OCI-LY7 (cell line): ENCODE data around the gene MYO1B. TPM values are rescaled to one million over a fixed set of nuclear protein-coding genes. Genes with fewer than 3 reads are reported as not detected.

Source experiments
- BruUV-seq: library from RNA; stranded (reverse); fragments of 400-500 nt; replicated peaks from 2 replicates; lab custom pipeline; 2021; lab: Mats Ljungman, UMichigan
- CTCF ChIA-PET: fragments of 300-600 bp; sonication (Branson Sonifier 250); formaldehyde crosslinking; loops from one replicate; lab custom pipeline; 2022; ENCODE audit warnings: antibody characterized with exemption; ENCODE audit not compliant: unreplicated experiment; lab: Charles Lee
- POLR2A ChIA-PET: fragments of 300-600 bp; sonication (Branson Sonifier 250); formaldehyde crosslinking; loops from one replicate; lab custom pipeline; 2022; ENCODE audit warnings: antibody characterized with exemption; lab: Charles Lee
- DNase-seq: peaks from one replicate; pipeline ENCODE4 v3.0.0-alpha.2; 2015; ENCODE audit warnings: low spot score
- H2AFZ ChIP-seq: fragments of 200-600 bp; sonication (generic), shearing (Covaris generic); 2 replicates; pipeline ENCODE4 v1.6.1; 2014; ENCODE audit warnings: mild to moderate bottlenecking, antibody characterized with exemption, low read length, moderate library complexity
- H3K27ac ChIP-seq: fragments of 200-600 bp; sonication (generic); 2 replicates; pipeline ENCODE4 v1.5.1; 2014; ENCODE audit warnings: mixed run types, low read depth, mild to moderate bottlenecking, moderate library complexity, low read length, inconsistent platforms; ENCODE audit not compliant: poor library complexity, severe bottlenecking
- H3K36me3 ChIP-seq: fragments of 200-600 bp; sonication (generic); 2 replicates; pipeline ENCODE4 v1.6.1; 2014; ENCODE audit warnings: mild to moderate bottlenecking, antibody characterized with exemption, low read length, moderate library complexity, mixed read lengths; ENCODE audit not compliant: insufficient read depth
- H3K4me1 ChIP-seq: fragments of 200-600 bp; sonication (generic); 2 replicates; pipeline ENCODE4 v1.5.1; 2014; ENCODE audit warnings: mild to moderate bottlenecking, low read length; ENCODE audit not compliant: insufficient read depth, poor library complexity, severe bottlenecking
- H3K4me2 ChIP-seq: fragments of 200-600 bp; sonication (generic); 2 replicates; pipeline ENCODE4 v1.6.1; 2014; ENCODE audit warnings: mild to moderate bottlenecking, low read length
- H3K4me3 ChIP-seq: fragments of 200-600 bp; sonication (generic); 2 replicates; pipeline ENCODE4 v1.5.1; 2014; ENCODE audit warnings: mild to moderate bottlenecking, low read depth, low read length; ENCODE audit not compliant: poor library complexity, severe bottlenecking
- H3K79me2 ChIP-seq: fragments of 200-600 bp; sonication (generic); 2 replicates; pipeline ENCODE4 v1.6.1; 2016; ENCODE audit warnings: low read depth, mild to moderate bottlenecking, low read length, moderate library complexity, mixed read lengths; ENCODE audit not compliant: insufficient read depth
- H3K9me2 ChIP-seq: fragments of 200-600 bp; sonication (generic); 2 replicates; pipeline ENCODE4 v1.6.1; 2016; ENCODE audit warnings: mild to moderate bottlenecking, low read length, mixed read lengths; ENCODE audit not compliant: insufficient read depth
- H3K9me3 ChIP-seq: fragments of 200-600 bp; sonication (generic); 2 replicates; pipeline ENCODE4 v1.6.1; 2014; ENCODE audit warnings: mild to moderate bottlenecking, mixed run types, low read length, mixed read lengths
- H4K20me1 ChIP-seq: fragments of 200-600 bp; sonication (generic); 2 replicates; pipeline ENCODE4 v1.6.1; 2014; ENCODE audit warnings: mild to moderate bottlenecking, antibody characterized with exemption, low read length, moderate library complexity, mixed read lengths; ENCODE audit not compliant: insufficient read depth
- CTCF ChIP-seq: fragments of 200-600 bp; sonication (generic); conservative IDR thresholded peaks from 2 replicates; pipeline ENCODE4 v1.5.1; 2014; ENCODE audit warnings: mild to moderate bottlenecking, antibody characterized with exemption, low read length, moderate library complexity, mixed read lengths
- EZH2phosphoT487 ChIP-seq: fragments of 200-600 bp; sonication (generic); IDR thresholded peaks from 2 replicates; pipeline ENCODE4 v1.6.1; 2018; ENCODE audit warnings: low read depth, borderline replicate concordance, mild to moderate bottlenecking, mixed run types, antibody characterized with exemption, low read length, moderate library complexity, mixed read lengths
- intact Hi-C: fragments of 100-400 bp; cut with micrococcal nuclease; formaldehyde crosslinking; loops from one replicate; pipeline ENCODE4 v1.10.0; 2022; ENCODE audit not compliant: unreplicated experiment
- total RNA-seq, 2 experiments: library from RNA; depleted of rRNA in 1 of 2; stranded (reverse); fragments of >200 nt in 1 of 2; shearing (Covaris generic) in 1 of 2; gene quantifications; 2 replicates each; pipeline ENCODE4 v1.2.3, GENCODE V29; 2014 to 2022

The MYO1B gene
- total RNA-seq, 2 experiments from 2014 or later: not detected

- POLR2A ChIA-PET: interaction anchor here (0.6 to 1.0 kb wide), 3 partner anchors 16 to 361 kb away, joined by 3 read pairs; no protein-coding TSS in a partner anchor
- Histone ChIP-seq H3K4me3 (no peak overlapping the region), H3K36me3 (no peaks in the 10 kb centered on the region), H3K27ac (no peak overlapping the region), H3K79me2 (no peaks in the 10 kb centered on the region), H3K4me2 (no peak overlapping the region), H3K9me2 (no peaks in the 10 kb centered on the region), H3K4me1 (no peaks in the 10 kb centered on the region), H4K20me1 (no peaks in the 10 kb centered on the region), H2AFZ (no peak overlapping the region), H3K9me3 (no peaks in the 10 kb centered on the region)
- TF ChIP-seq EZH2phosphoT487: no peak
- no peak for TF ChIP-seq CTCF
- CTCF ChIA-PET: no interaction called here
- DNase-seq: no peak
- no TSS peak for BruUV-seq
- intact Hi-C loops: no loop called here
These were observed 100.6 kb downstream of the MYO1B start for GRCh38 chr2:191345788-191346187.

GRCh38 chr2:191347154-191347553, 102.0 kb downstream of the MYO1B start:
- no peaks in the 10 kb centered on the region for H3K4me1 ChIP-seq
- no peaks in the 10 kb centered on the region for H3K79me2 ChIP-seq
- no peaks in the 10 kb centered on the region for H3K9me3 ChIP-seq
- no peak overlapping the region for H2AFZ ChIP-seq
- no peak overlapping the region for H3K4me2 ChIP-seq
- H3K4me3 ChIP-seq: no peak overlapping the region
- no peak overlapping the region for H3K27ac ChIP-seq
- TF ChIP-seq EZH2phosphoT487: no peak
- no peak for TF ChIP-seq CTCF
- no peak for DNase-seq
- no TSS peak for BruUV-seq
- H3K36me3 ChIP-seq: no peaks in the 10 kb centered on the region
- H4K20me1 ChIP-seq: no peaks in the 10 kb centered on the region
- intact Hi-C loops: no loop called here
- CTCF ChIA-PET: no interaction called here
- POLR2A ChIA-PET: no interaction called here
- no peaks in the 10 kb centered on the region for H3K9me2 ChIP-seq

- Histone ChIP-seq H3K79me2 (no peaks in the 10 kb centered on the region), H2AFZ (no peak overlapping the region), H3K9me3 (no peaks in the 10 kb centered on the region), H3K4me2 (no peak overlapping the region), H3K4me3 (no peak overlapping the region), H4K20me1 (no peaks in the 10 kb centered on the region), H3K36me3 (no peaks in the 10 kb centered on the region), H3K9me2 (no peaks in the 10 kb centered on the region), H3K4me1 (no peaks in the 10 kb centered on the region), H3K27ac (no peak overlapping the region)
- TF ChIP-seq CTCF: no peak
- POLR2A ChIA-PET: no interaction called here
- no peak for DNase-seq
- intact Hi-C loops: no loop called here
- no TSS peak for BruUV-seq
- CTCF ChIA-PET: no interaction called here
These were observed 102.7 kb downstream of the MYO1B start for GRCh38 chr2:191347881-191348280.
